Bone marrow (tissue), 2 donors: ENCODE measurements around the gene IL2RG.
A peak's percentile ranks its signal among the peaks of the same experiment; 100 is the strongest.

Source experiments
- DNase-seq, 2 donors: peaks; one replicate each; lab custom pipeline; 2025; lab: John Stamatoyannopoulos, UW

IL2RG gene

DNA sequence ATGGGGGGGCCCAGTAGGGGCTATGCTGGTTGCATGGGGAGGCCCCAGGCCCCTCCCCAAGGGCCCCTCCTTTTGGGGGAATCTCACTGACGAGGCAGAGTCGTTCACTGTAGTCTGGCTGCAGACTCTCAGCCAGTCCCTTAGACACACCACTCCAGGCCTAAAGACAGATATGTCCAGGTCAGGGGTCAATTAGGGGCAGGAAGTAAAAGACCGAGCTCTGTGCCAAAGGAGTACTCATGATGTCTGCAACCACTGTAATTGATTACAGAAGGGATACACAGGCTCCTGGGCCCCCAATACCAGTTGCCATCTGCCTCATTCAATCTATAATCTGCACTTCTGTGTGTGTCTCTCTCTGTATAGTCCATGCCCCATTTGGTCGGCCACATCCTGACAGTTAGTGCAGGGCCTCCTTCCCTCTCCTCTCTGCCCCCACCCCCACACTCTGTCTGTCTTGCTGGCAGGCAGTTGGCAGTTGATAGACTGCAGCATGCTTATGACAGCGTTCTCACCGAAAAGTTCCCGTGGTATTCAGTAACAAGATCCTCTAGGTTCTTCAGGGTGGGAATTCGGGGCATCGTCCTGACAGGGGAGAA lies 3.5 kb downstream of the IL2RG start:
- DNase-seq = peak in 1 of 2 donors; percentile 36

DNA sequence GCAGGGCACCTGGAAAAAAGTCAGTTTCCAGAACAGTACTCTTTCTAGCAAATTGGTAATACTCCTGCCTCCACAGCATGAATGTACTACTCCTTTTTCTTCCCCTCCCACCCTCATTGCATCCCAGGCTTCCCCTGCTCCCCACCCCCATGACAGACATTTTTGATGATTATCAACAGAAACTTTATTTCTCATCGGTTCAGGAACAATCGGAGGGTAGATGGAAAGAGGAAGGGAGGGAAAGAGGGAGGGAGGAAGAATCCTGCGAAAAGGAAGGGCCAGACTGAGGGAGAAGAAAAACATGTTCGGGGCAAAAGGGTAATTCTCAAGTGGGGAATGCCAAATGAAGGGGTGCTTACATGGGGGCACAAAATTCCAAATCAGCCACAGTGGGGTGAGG lies 4.1 kb downstream of the IL2RG start:
- no peak for DNase-seq

GRCh38 chrX:71106427-71106826 lies 5.0 kb downstream of the IL2RG start, which contains the start of gene CXorf65:
CXorf65 (minus strand) TSS chrX:71106740; CDS start chrX:71106556, 184 bp downstream.
- no peak for DNase-seq

GRCh38 chrX:71105628-71106027 lies 5.7 kb downstream of the IL2RG start:
- no peak for DNase-seq

GRCh38 chrX:71103110-71103983 lies 8.0 kb downstream of the IL2RG start:
- DNase-seq = peak; percentile 1 to 30

DNA sequence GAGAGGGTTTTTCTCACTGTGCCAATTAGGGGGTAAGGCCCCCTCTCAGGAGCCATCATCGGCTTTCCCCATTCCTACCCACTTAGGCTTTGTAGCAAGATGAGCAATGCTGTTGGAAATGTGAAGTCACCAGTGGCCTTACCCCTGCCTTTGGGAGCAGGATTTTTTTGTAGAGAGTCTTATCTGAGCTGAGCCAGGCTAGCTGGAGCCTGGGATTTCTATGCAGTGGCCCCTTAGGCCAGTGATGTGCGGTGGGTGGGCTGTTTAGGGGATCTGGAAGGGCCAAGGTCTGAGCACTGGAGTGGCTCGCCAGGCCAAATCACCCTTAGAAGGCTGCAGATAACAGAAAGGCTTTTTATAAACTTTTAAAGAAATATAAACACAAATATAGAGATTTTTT lies 9.1 kb downstream of the IL2RG start:
- DNase-seq = no peak

DNA sequence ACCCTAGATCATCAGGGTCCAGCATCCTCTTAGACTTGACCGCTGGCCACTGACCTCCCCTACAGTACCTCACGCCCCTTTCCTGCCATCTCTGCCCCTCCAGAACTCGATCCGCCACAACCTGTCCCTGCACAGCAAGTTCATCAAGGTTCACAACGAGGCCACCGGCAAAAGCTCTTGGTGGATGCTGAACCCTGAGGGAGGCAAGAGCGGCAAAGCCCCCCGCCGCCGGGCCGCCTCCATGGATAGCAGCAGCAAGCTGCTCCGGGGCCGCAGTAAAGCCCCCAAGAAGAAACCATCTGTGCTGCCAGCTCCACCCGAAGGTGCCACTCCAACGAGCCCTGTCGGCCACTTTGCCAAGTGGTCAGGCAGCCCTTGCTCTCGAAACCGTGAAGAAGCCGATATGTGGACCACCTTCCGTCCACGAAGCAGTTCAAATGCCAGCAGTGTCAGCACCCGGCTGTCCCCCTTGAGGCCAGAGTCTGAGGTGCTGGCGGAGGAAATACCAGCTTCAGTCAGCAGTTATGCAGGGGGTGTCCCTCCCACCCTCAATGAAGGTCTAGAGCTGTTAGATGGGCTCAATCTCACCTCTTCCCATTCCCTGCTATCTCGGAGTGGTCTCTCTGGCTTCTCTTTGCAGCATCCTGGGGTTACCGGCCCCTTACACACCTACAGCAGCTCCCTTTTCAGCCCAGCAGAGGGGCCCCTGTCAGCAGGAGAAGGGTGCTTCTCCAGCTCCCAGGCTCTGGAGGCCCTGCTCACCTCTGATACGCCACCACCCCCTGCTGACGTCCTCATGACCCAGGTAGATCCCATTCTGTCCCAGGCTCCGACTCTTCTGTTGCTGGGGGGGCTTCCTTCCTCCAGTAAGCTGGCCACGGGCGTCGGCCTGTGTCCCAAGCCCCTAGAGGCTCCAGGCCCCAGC lies 10.5 kb downstream of the IL2RG start:
- DNase-seq = no peak

- DNase-seq = no peak
These were observed 11.6 kb downstream of the IL2RG start for GRCh38 chrX:71099736-71100135.

DNA sequence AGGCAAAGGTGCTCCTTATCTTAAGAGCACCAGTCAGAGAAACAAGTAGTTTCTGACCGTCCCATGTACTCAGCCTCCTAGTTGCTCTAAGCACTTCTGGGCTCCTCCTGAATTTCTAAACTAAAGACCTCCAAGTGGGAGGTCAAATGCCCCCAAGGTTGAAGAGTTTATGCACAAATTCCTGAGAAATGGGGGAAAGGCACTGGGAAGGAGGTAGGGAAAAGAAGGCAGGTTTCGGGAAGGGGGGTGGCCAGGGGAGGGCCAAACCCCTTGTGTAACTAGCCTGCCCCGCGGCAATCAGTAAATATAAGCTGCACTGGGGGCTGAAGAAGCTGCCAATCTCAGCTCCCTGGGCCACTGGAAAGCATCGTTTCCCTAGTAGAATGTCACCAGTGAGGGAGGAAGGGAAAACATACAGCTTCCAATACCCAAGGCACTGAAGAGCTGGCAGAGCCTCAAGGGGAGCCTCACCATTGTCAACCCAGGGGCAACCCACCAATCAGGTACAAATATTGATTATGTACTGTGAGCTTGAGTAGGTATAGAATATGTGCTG lies 12.3 kb downstream of the IL2RG start:
- no peak for DNase-seq

DNA sequence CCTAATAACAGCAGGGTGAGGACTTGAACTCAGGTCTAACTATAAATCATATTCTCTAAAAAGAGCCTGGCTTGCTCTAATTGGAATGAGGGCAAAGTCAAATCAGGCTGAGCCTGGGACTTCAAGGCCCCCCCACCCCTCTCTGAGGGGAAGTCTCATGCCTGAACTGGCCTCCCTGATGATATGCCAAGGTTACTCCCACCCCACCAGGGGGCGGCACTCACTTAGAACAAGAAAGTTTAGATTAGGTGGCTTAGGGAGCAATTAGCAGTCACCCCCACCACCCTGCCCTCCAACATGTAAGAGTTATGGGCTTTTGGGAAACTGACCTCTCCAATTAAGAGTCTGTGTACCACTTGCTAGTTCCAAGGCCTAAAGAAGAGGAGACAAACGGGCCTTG lies 13.1 kb downstream of the IL2RG start:
- peak; percentile 7 to 48 for DNase-seq

DNA sequence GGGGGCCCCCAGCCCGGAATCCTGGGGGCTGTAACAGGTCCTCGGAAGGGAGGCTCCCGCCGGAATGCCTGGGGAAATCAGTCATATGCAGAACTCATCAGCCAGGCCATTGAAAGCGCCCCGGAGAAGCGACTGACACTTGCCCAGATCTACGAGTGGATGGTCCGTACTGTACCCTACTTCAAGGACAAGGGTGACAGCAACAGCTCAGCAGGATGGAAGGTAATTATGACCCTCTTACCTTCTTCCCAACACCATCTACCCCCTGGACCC lies 14.7 kb downstream of the IL2RG start:
- no peak for DNase-seq

- no peak for DNase-seq
These were observed 15.2 kb downstream of the IL2RG start for GRCh38 chrX:71095981-71096759.

GRCh38 chrX:71095555-71095980 lies 15.8 kb downstream of the IL2RG start, which contains the start of gene FOXO4:
FOXO4 (plus strand) TSS chrX:71095851; CDS start chrX:71096529, 678 bp downstream.
- DNase-seq = peak; percentile 49 to 67

- DNase-seq = no peak
These were observed 16.3 kb downstream of the IL2RG start for GRCh38 chrX:71095033-71095432.

GRCh38 chrX:71091263-71091662 lies 20.1 kb downstream of the IL2RG start:
- DNase-seq = no peak

- DNase-seq = no peak
These were observed 25.5 kb downstream of the IL2RG start for GRCh38 chrX:71085900-71086299.

GRCh38 chrX:71082822-71083221 lies 28.6 kb downstream of the IL2RG start:
- no peak for DNase-seq

DNA sequence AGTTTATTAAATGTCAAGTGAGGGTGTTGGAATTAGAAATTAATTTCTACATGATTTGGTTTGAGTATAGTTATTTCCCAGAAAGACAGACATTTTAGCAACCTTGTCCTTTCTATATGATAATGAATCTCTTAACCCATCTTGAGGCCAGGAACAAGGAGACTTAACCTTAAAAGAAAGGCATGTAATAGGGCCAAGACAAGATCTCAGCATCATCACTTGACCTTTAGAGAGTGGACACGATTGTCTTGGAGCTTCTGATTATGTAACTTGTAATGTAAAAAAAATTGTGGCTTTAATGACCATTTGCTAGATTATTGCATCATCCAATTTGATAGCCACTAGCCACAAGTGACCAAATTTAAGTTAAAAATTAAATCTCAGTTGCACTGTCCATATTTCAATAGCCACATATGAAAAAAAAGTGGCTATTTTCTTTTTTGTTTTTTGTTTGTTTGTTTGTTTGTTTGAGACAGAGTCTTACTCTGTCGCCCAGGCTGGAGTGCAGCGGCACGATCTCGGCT lies 29.2 kb downstream of the IL2RG start:
- no peak for DNase-seq

GRCh38 chrX:71081330-71082123 lies 29.9 kb downstream of the IL2RG start:
- no peak for DNase-seq

- no peak for DNase-seq
These were observed 40.8 kb downstream of the IL2RG start for GRCh38 chrX:71070531-71070930.
